ENCODE measurements around the gene TRIM54. TPM values are rescaled to one million over a fixed set of nuclear protein-coding genes. Genes with fewer than 3 reads are reported as not detected.
A peak's percentile ranks its signal among the peaks of the same experiment; 100 is the strongest.

Gene TRIM54
- polyA plus RNA-seq, 3 donors = not detected

GRCh38 chr2:27247893-27248292 lies 34.3 kb upstream of the TRIM54 start:
- H3K9ac ChIP-seq (ENCODE audit: insufficient read depth, low read length, poor library complexity, severe bottlenecking) = no peak overlapping the region
- no peaks in the 10 kb centered on the region for H3K9me3 Mint-ChIP-seq
- H3K27me3 ChIP-seq (ENCODE audit: control insufficient read depth in 2 of 2, insufficient read depth in 2 of 2, low read length in 2 of 2) = peaks cover 0 to 4% of the 10 kb centered on the region in 2 donors
- H3K27me3 Mint-ChIP-seq (ENCODE audit: low read depth in 3 of 3) = peaks cover 8 to 29% (median 16%) of the 10 kb centered on the region in 3 donors
- H3K4me3 Mint-ChIP-seq = no peak overlapping the region
- intact Hi-C loops (cut with micrococcal nuclease) = no loop called here
- peaks cover 15 to 20% of the 10 kb centered on the region in 2 donors for H3K36me3 Mint-ChIP-seq
- DNase-seq = no peak
- H3K4me1 ChIP-seq (ENCODE audit: control insufficient read depth in 1 of 2, insufficient read depth in 2 of 2, low read length in 2 of 2) = no peaks in the 10 kb centered on the region
- H4K20me1 ChIP-seq (ENCODE audit: insufficient read depth, low read length) = no peaks in the 10 kb centered on the region
- no peak overlapping the region for H3K27ac ChIP-seq (ENCODE audit: low read depth in 1 of 2, low read length in 2 of 2)
- no peaks in the 10 kb centered on the region for H3K9me3 ChIP-seq (replicated peaks in 1 of 2; ENCODE audit: control insufficient read depth in 1 of 2, insufficient read depth in 1 of 2, low read length in 2 of 2)
- H2AFZ ChIP-seq (ENCODE audit: insufficient read depth, low read depth, low read length, poor library complexity, severe bottlenecking) = no peak overlapping the region
- peak overlapping the region in 1 of 7 donors; percentile 30 for H3K27ac Mint-ChIP-seq
- no peak overlapping the region for H3K4me2 ChIP-seq (replicated peaks; ENCODE audit: extremely low read depth, low read length, poor library complexity, severe bottlenecking)
- H3K36me3 ChIP-seq (replicated peaks in 1 of 2; ENCODE audit: control insufficient read depth in 1 of 2, insufficient read depth in 2 of 2, low read length in 2 of 2) = peaks cover 16 to 22% of the 10 kb centered on the region in 2 donors
- H3K79me2 ChIP-seq (ENCODE audit: insufficient read depth, low read length) = no peaks in the 10 kb centered on the region
- TF ChIP-seq CTCF (IDR thresholded peaks at IDR 0.05) = no peak
- H3K4me3 ChIP-seq (replicated peaks in 1 of 3; ENCODE audit: low read depth in 2 of 3, low read length in 3 of 3) = no peak overlapping the region
- WGBS (ENCODE audit: insufficient coverage) = 91% methylated on average over 3 of the region's 4 CpGs
- peaks cover 3% of the 10 kb centered on the region for H3K4me1 Mint-ChIP-seq

GRCh38 chr2:27249159-27249890 lies 32.9 kb upstream of the TRIM54 start:
- Mint-ChIP-seq H3K4me1 (peaks cover 3% of the 10 kb centered on the region), H3K27ac (no peak overlapping the region), H3K27me3 (ENCODE audit: low read depth in 3 of 3) (peaks cover 8 to 29% (median 19%) of the 10 kb centered on the region in 3 donors), H3K9me3 (no peaks in the 10 kb centered on the region), H3K4me3 (no peak overlapping the region), H3K36me3 (peaks cover 1 to 6% of the 10 kb centered on the region in 2 donors)
- no peaks in the 10 kb centered on the region for H4K20me1 ChIP-seq (ENCODE audit: insufficient read depth, low read length)
- no peak for TF ChIP-seq CTCF (IDR thresholded peaks at IDR 0.05)
- no peaks in the 10 kb centered on the region for H3K79me2 ChIP-seq (ENCODE audit: insufficient read depth, low read length)
- H3K27ac ChIP-seq (ENCODE audit: low read depth in 1 of 2, low read length in 2 of 2) = no peak overlapping the region
- WGBS (ENCODE audit: insufficient coverage) = 78% methylated on average over 4 of the region's 12 CpGs
- H3K4me1 ChIP-seq (ENCODE audit: control insufficient read depth in 1 of 2, insufficient read depth in 2 of 2, low read length in 2 of 2) = no peaks in the 10 kb centered on the region
- H3K9me3 ChIP-seq (replicated peaks in 1 of 2; ENCODE audit: control insufficient read depth in 1 of 2, insufficient read depth in 1 of 2, low read length in 2 of 2) = no peaks in the 10 kb centered on the region
- H3K36me3 ChIP-seq (replicated peaks in 1 of 2; ENCODE audit: control insufficient read depth in 1 of 2, insufficient read depth in 2 of 2, low read length in 2 of 2) = peaks cover 2 to 8% of the 10 kb centered on the region in 2 donors
- H3K27me3 ChIP-seq (ENCODE audit: control insufficient read depth in 2 of 2, insufficient read depth in 2 of 2, low read length in 2 of 2) = peaks cover 0 to 4% of the 10 kb centered on the region in 2 donors
- H2AFZ ChIP-seq (ENCODE audit: insufficient read depth, low read depth, low read length, poor library complexity, severe bottlenecking) = peak overlapping the region; percentile 51
- no peak for DNase-seq
- no peak overlapping the region for H3K9ac ChIP-seq (ENCODE audit: insufficient read depth, low read length, poor library complexity, severe bottlenecking)
- H3K4me3 ChIP-seq (replicated peaks in 1 of 3; ENCODE audit: low read depth in 2 of 3, low read length in 3 of 3) = no peak overlapping the region
- intact Hi-C loops (cut with micrococcal nuclease) = no loop called here
- no peak overlapping the region for H3K4me2 ChIP-seq (replicated peaks; ENCODE audit: extremely low read depth, low read length, poor library complexity, severe bottlenecking)

Data from CD14-positive monocyte (primary cell).